Left colon (tissue), 2 donors: ENCODE measurements around the gene MLLT3. TPM values are rescaled to one million over a fixed set of nuclear protein-coding genes. Genes with fewer than 3 reads are reported as not detected.

Source experiments
- ATAC-seq: fragments of 200-7000 bp; cut with Tn5 transposase; one replicate; pipeline ENCODE4 v1.9.1; 2020; ENCODE audit warnings: mild to moderate bottlenecking, moderate library complexity
- DNase-seq, 2 donors: peaks; one replicate each; pipeline ENCODE4 v3.0.0-alpha.2; 2020
- intact Hi-C, 2 donors: fragments of 100-400 bp; cut with DNase I in 1 of 2; cut with micrococcal nuclease in 1 of 2; formaldehyde crosslinking; loops; one replicate each; pipeline versions ENCODE4 v1.11.2 to v1.14.0; 2022; cut with DNase I, micrococcal nuclease
- total RNA-seq, 2 donors: library from RNA; stranded (reverse); fragmentation: NEBNext Ultra II Directional; extraction: Animal tissue kit (Norgen Biotek cat#: 25700); gene quantifications; one replicate each; pipeline ENCODE4 v1.2.1, GENCODE V29; 2021
- donor health status: DM: no; HTN: no; CAD: no.
- donor health status: DM: yes; HTN: yes; CAD: no.

The MLLT3 gene
- total RNA-seq, 2 donors from 2014 or later = 44.1 to 62.7 TPM

DNA sequence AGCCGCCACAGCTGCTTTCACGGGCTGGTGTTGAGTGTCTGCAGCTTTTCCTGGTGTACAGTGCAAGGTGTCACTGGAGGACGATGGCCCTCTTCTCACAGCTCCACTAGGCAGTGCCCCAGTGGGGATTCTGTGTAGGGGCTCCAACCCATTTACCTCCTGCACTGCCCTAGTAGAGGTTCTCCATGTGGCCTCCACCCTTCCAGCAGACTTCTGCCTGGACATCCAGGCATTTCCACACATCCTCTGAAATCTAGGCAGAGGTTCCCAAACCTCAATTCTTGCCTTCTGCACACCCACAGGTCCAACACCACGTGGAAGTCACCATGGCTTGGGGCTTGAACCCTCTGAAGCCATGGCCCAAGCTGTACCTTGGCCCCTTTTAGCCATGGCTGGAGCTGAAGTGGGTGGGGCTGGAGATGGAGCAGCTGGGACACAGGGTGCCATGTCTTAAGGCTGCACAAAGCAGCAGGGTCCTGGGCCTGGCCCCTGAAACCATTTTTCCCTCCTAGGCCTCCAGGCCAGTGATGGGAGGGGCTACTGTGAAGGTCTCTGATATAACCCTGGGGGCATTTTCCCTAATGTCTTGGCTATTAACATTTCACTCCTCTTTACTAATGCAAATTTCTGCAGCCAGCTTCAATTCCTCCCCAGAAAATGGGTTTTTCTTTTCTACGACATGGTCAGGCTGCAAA lies 82.0 kb downstream of the MLLT3 start:
- intact Hi-C loops = no loop called here

DNA sequence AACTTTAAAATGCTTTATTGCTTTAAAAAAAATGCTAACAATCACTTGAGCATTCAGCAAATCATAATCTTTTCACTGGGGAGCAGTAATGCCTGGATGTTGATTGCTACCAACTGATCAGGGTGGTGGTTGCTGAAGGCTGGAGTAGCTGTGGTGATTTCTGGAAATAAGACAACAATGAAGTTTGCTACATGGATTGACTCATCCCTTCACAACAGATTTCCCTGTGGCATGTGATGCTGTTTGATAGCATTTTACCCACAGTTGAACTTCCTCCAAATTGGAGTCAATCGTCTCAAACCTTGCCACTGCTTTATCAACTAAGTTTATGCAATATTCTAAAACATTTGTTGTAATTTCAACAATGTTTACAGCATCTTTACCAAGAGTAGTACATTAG lies 83.3 kb downstream of the MLLT3 start:
- ATAC-seq (no peak), DNase-seq (no peak)
- intact Hi-C loops = no loop called here

More for the DNA sequence above, 82.0 kb downstream of the MLLT3 start:
- DNase-seq = no peak
- ATAC-seq = no peak

DNA sequence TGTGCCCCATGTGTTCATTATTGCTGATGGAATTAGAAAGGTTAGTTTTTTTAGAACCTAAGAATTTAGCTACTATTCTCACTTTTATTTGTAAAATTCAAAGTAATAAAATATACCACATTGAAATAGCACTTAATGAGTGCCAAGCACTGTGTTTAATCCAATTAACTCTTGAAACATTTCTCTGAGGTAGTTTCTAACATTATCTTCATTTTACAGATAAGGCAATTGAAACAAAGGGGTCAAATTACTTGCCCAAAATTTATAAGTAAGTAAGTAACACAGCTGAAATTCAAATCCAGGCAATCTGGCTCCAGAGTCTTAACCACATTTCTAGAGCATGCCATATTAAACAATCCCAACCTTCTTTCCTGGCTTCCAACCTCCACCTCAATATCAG lies 84.2 kb downstream of the MLLT3 start:
- ATAC-seq (no peak), DNase-seq (no peak)
- intact Hi-C loops = no loop called here

DNA sequence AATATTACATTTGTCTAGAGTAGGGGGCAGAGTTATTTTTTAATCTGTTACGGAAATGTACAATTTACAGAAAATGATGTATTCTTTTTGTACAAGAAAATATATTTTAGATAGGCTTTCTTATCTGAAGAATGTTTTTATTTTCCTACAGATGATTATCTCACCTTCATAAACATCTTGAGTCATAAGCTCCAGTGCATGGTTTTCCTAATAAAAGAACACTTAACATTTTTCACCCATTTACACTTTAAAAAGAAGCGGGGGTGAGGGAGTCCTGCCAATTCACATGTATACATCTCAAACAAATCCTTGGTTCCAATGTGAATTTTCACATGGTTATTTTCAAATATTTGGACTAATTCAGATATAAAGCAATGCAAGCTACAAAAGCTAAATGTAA lies 85.0 kb downstream of the MLLT3 start:
- intact Hi-C loops = no loop called here
- ATAC-seq (no peak), DNase-seq (no peak)

DNA sequence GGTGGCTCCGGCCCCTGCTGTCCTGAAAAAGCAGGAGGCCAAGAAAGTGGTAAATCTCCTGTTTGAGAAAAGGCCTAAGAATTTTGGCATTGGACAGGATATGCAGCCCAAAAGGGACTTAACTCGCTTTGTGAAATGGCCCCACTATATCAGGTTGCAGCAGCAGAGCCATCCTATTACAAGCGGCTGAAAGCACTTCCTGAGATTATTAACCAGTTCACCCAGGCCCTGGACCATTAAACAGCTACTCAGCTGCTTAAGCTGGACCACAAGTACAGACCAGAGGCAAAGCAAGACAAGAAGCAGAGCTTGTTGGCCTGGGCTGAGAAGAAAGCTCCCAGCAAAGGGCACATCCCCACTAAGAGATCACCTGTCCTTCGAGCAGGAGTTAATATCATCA lies 89.7 kb downstream of the MLLT3 start:
- intact Hi-C loops = no loop called here
- ATAC-seq (no peak), DNase-seq (no peak)

DNA sequence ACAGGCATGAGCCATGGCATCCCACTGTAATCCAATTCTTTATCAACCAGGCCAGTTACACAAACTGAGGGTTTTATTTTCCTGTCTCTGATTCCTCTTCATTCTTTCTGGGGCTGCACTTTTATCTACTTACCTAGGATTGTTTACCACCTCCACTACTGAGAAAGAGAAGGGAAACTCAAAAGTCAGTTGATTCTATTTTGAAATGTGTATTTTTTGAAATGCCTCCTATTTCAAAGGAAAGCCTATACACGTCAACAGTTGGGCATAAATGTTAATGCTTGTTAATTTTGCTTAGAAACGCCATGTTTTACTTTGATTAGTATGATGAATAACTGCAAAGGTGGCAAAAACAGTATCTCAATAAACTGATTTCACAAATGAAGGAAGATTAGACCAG lies 92.5 kb downstream of the MLLT3 start:
- intact Hi-C loops = no loop called here
- no peak for DNase-seq
- no peak for ATAC-seq

DNA sequence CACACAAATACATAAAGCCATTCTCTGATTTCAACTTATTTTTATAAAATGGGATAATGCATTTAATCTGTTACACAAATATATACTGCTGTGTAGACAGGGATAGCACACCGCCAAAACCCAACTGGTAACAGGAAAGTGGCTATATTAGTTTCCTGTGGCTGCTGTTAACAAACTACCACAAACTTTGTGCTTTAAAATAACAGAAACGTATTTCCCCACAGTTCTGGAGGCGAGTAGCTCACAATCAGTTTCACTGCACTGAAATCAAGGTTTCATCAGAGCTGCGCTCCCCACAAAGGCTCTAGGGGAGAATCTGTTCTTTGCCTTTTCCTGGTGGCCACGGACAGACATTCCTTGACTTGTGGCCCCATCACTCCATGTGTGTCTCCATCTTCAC lies 94.0 kb downstream of the MLLT3 start:
- intact Hi-C loops = no loop called here
- DNase-seq = no peak
- no peak for ATAC-seq

DNA sequence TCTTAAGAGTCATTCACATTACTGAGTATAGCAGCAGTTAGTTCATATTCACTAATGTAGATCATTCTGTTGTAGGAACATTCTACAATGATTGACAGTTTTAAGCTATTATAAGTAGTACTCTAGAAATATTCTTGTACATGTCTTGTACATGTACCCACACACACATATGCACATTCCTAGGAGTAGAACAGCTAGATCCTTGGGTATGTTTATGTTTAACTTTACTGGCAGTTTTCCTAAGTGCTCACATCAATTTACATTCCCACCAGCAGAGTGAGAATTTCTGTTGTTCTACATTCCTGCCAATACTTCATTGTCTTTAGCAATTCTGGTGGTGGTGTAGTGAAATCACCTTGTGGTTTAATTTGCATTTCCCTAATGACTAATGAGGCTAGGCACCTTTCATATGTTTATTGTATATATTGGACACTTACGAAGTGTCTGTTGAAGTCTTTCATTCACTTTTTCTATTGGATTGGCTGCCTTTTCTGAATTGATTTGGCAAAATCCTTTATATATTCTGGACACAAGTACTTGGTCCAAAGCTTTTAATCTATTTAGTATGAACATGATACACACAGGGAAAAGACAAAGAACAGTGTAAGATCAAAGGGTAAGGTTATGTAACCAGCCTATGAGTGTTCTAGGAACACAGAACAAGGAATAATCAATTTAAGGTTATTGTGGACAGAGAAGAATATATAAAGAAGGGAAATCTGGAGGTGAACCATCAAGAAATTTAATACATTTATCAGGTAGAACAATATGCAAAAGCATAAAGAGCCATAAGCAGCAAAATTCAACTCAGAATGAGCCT lies 95.6 kb downstream of the MLLT3 start:
- peak; percentile 42 for ATAC-seq
- intact Hi-C loops = no loop called here
- no peak for DNase-seq

DNA sequence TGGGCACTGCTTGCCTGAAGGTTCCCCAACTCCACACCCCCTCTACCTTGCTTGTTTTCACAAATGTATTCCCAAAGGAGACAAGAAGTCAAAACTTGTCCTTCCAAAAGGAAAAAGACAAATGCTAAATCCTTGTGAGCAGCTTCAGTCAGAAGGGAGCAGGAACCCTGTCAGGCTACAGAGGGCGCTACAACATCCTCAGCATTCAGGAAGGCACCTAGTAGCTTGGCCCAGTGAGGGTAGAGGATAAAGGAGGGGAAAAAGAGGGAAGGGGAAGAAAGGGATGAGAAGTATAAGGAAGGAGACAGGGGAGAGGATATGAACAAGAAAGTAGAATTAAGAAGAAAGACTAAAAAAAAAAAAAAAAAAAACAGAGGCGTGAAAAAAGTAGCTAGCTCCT lies 97.5 kb downstream of the MLLT3 start:
- intact Hi-C loops = no loop called here
- ATAC-seq = peak; percentile 42

DNA sequence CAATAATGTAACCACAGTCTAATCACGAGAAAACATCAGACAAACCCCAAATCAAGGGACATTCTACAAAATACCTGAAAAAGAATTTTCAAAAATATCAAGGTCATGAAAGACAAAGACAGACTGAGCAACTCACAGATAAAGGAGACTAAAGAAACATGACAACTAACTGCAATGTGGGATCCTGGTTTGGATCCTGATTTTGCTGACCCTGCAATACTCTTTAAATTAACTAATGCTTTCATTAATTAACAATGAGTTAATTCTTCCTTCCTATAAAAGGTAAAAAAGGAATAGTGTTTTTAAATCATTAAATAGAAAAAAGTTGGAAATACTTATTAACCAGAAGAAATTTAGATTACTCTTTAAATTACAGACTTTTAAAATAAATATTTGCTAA lies 103.6 kb downstream of the MLLT3 start:
- ATAC-seq = no peak
- DNase-seq = no peak
- intact Hi-C loops = no loop called here

More for the DNA sequence above, 97.5 kb downstream of the MLLT3 start:
- no peak for DNase-seq

DNA sequence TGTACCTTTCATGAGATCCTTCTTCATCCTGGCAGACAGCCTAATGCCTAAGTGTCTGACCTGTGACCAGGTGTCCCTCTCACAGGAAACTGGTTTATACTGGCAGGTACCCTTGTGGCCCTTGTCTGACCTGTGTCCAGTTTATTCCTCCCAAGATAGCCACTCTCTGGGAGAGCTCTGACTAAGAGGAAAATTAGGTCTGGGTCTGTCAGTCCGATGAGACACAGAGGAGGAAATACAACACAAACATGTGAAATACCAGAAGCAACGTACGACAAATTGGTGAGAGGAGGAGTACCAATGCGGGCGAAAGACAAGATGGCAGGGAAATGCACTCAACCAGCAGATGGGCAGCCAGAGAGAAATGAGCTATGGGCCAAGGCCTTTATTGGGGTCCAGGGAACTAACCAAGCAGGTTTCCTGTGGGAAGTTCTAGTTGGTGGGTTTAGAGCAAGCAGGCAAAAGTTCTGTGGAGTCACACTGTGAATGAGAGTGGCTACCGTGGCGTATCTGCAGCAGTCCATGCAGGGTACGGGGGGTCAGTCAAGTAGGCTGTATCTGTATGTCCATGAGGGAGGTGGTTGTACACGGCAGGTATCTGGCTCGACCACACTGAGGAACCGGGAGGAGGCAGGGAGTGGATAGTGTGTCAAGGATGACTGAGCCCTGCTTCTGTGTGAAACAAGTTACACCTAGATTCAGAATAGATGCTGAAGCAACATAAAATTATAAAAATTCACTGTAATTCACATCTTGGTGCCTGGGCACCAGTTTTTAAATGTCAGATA lies 109.0 kb downstream of the MLLT3 start:
- peak; percentile 49 for ATAC-seq
- intact Hi-C loops = no loop called here
- DNase-seq = no peak

DNA sequence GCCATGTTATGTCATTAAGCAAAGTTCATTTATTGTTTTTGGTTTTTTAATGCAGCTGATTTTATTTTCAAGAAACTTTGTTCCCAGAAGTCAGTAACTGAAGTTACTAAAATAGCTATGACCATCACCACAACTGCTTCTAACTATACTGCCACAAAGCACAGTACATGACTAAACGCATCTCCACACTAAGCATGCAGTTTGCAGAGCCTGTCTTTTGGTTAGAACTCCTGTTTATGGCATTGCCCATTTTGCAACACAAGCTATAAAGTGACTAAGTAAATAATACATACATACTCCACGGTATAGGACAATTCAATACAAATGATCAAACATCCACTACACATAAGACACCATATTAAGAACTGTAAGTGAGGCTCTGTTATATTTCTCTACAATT lies 109.7 kb downstream of the MLLT3 start:
- DNase-seq = no peak
- ATAC-seq = peak; percentile 61
- intact Hi-C loops = no loop called here

DNA sequence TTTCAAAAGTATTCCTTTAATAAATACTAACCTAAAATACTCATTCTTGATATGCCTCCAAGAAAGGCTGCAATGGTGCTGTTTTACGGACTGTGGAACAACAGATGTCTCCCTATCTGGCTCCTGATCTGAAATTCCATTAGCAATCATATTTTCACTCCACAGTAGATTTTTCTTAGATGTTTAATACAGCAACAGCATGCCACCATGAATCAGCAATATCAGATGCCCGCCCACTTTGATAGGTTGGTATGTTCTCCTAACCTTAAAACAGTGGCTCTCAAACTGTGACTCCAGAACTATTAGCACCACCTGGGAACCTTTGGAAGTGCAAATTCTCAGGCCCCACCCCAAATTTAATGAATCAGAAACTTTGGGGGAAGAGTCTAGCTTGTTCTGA lies 110.2 kb downstream of the MLLT3 start:
- intact Hi-C loops = no loop called here
- DNase-seq = no peak
- ATAC-seq = no peak

DNA sequence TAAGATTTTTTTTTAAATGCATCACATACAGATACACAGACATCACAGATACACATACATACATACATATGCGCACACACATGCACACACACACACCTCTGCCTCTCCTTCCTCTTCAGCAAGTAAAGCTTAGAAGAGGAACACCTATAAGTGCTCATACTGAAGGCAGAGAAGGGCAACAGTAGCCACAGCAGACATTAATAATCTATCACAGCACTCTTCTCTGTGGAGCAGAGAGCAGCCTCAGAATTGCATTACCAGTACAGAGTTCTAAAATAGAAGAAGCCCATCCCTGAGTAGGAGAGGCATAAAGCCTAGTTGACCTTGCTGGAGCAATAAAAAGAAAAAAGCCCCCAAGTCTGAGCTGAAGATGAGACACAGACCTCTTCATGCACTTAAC lies 110.6 kb downstream of the MLLT3 start:
- ATAC-seq = peak; percentile 26
- intact Hi-C loops = no loop called here
- no peak for DNase-seq

DNA sequence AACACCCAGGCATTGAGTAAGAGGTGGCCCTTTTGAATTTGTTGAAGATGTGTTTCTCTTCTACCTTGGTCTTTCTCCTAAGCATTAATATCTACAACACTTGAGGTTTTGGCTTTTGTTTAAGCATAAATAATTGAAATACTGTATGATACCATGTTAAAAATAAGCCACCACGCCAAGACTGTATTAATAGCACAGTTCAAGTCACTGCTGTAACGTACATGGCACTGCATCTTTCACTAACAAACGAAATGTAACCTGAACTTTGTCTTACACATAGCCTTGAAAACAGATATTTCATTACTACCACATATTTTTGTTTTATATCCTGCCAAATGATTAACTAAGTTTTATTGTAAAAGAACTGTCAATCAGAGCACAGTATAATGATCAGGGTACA lies 112.8 kb downstream of the MLLT3 start:
- ATAC-seq (peak; percentile 45), DNase-seq (no peak)
- intact Hi-C loops = no loop called here

DNA sequence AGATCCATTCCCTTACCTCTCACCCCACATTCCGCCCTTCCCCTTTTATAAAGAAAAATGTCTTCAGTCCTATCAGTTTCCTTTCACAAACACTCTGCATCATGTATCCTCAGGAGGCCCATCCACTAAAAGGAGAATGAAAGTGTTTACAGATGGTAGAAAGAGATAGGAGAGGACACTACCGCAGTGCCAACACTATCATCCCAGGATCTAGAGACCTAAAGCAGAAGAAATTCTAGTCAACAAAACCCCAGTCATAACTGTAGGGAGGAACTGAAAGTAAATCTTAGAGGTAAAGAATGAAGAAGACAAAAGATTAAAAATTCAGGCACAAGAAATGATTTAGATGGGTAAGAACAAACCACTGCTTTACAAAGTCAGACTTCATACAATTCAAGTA lies 114.1 kb downstream of the MLLT3 start:
- intact Hi-C loops = no loop called here
- DNase-seq (no peak), ATAC-seq (no peak)

DNA sequence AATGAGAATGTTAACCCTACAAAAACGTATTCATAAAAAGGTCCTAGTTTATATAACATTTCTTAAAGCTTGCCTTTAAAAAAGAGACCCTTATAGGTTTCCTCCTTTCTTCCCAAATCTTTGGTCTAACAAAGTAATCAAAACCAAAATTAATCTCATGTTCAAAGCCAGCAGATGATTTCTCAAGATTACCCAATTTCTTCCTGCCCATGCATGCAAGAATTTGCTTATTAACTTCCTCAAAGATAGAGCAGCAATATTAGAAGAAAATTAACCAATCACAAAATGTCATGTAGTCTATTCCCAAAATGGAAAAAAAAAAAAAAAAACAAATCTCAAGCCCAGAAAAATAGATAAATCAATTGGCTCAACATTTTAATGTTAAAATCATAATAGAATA lies 114.9 kb downstream of the MLLT3 start:
- DNase-seq (no peak), ATAC-seq (no peak)
- intact Hi-C loops = no loop called here

DNA sequence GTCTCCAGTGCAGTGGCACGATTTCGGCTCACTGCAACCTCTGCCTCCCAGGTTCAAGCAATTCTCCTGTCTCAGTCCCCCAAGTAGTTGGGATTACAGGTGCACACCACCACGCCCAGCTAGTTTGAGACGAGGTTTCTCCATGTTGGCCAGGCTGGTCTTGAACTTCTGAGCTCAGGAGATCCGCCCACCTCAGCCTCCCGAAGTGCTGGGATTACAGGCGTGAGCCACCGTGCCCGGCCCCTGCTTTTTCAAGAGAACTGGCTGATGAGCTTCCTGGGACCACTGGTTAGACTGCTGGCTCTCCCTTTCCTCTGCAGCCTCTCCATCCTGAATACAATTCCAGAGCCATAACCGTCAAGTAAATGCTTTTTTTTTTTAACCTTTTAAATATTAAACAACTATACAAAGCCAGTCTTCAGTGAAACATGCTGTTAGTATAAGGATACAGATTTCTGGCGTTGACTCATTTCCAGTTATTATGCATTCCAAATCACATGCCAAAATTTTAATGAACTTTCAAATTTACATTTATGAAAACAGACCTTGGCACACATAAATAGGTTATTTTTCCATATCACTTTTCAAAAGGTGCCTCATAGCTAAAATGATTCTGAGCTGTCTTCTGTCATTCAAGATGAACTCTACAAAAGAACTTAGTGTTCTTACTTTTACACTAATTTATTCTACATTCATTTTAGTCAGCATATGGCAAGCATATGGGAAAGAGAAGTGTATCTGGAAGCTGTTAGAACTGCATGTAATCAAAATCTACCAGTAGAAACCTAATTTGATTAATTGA lies 116.0 kb downstream of the MLLT3 start:
- ATAC-seq = no peak
- intact Hi-C loops = no loop called here
- DNase-seq = no peak

DNA sequence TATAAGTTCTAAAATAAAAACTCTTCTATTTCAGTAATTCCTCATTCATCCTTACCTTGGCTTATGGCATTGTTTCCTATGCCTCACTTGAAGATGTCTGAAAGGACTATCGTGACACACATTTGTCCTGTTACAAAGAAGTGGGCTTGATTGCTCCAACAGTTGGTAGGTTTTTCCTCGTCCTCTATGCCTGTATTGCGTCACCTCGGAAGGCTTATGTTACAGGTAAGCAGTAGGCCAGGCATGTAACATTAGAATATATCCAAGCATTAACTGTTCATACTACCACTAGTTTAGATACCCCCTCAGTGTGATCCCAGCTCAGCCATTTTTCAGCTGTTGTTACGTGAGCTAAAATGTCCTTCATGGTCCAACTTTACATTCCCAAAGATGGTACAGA lies 116.7 kb downstream of the MLLT3 start:
- DNase-seq = no peak
- no peak for ATAC-seq
- intact Hi-C loops = no loop called here
